GM18499 (cell line): ENCODE data around the gene TNFAIP8.

Experiments
- ATAC-seq: cut with Tn5 transposase; IDR thresholded peaks from one replicate; pipeline ENCODE4 v1.9.1; 2021; ENCODE audit warnings: moderate number of reproducible peaks; ENCODE audit not compliant: insufficient read depth, unreplicated experiment

TNFAIP8 gene

DNA sequence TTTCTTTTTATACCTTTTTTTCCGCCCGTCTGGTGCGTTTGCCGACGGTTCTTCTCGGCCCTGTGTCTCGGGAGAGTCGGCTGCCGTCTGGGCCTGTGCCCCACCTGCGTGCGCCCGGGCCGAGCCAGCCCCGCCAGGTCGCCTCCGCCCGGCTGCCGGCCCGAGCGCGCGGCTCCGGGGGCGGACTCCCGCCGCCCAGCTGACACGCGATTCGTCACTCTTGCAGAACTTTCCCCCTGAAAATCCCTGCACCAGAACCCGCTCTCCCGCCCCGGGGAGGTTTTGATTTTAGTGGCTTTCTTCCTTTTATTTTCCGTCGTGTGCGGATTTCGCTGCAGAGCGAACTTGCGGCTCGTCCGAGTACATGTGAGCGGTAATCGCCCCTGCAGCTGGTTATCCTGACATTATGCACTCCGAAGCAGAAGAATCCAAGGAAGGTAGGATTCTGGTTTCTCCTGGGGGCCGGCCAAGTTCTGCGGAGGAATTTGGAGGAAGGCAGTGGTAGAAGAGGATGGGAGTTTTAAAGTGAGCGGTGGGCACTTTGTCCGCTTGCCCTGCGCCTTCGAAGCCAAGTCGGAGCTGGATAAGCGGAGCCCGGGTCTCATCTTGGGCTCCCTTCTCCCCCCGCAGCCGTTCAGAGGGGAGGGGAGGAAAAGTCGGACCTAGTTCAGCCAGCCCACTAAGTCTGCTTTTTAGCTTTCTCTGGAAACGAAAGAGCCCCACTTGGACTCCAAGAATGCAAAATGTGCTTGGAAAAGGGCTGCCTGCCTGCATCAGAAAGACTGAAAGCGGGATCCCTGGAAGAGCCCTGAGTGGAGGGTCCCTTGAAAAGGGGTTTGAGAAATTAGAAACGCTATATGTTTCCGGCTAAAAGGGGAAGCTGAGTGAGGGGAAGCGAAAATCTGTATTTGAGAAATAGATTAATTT lies at the start of gene TNFAIP8:
TSS of gene TNFAIP8 (plus strand) at position 335 of the 927 bp plus-strand sequence. CDS start at position 407, 72 bp downstream.
- no peak for ATAC-seq

DNA sequence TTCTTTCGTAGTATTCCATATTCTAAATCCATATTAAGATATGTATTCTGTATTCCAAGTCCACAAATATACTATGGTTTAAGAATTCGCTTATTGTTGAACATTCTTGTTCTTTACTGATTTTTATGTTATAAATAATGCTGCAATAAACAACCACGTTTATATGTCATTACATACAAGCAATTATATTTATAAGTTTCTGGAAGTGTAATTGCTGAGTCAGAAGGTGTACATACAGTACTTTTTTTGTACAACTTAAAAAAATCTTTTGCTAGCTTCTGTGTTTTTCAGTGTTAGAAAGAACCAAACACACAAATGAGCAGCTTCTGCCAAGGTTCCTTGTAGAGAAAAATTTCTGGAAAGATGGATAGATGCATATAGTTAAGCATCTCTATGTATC lies 48.6 kb upstream of the TNFAIP8 start:
- no peak for ATAC-seq

DNA sequence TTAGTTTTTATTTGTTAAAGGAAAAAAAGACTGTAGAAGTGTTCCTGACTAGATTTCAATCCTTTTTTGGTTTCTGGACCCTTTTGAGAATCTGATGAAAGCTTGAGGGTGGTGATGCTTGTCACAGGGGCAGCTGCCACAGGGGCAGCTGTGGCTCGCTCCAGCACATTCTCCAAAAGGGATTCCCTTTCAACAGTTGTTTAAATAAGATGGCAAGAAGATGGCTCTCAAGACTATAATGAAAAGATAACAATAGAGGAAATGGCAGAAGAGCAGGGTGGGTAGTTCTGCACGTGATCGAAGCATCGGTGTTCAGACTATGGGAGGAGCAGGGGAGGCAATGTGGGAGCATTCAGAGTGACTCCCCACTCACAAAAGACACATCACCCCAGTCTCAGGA lies 46.5 kb upstream of the TNFAIP8 start:
- no peak for ATAC-seq

DNA sequence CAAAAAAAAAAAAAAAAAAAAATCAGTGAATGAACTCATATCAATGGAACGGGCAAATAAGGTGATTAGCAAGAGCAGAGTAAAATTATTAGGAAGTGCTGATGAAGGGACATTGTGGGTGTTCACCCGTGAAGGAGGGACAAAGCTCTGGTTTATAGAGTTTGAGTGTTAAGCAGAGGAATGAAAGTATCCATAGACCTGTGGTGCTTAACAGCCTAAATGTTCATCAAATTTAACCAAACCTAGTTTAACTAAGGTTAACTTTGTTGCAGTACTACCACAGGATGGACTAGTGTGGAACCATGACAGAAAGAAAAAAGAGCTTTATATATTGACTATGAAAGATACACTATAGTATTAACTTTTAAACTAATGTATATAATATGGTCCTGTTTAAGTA lies 44.1 kb upstream of the TNFAIP8 start:
- no peak for ATAC-seq

DNA sequence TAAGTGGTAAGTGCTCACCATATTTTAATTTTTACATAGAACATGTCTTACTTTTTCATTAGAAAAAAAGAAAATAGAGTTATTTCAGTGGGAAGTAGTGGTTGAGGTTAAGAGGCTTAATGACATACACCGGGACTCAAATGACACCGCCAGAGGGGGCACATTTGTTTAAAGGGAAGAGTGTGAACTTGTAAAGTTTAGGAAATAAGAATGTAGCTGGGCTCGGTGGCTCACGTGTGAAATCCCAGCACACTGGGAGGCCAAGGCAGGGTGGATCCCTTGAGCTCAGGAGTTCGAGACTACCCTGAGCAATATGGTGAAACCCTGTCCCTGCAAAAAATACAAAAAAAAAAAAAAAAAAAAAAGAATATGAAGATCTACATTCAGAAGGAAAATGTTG lies 43.4 kb upstream of the TNFAIP8 start:
- no peak for ATAC-seq

DNA sequence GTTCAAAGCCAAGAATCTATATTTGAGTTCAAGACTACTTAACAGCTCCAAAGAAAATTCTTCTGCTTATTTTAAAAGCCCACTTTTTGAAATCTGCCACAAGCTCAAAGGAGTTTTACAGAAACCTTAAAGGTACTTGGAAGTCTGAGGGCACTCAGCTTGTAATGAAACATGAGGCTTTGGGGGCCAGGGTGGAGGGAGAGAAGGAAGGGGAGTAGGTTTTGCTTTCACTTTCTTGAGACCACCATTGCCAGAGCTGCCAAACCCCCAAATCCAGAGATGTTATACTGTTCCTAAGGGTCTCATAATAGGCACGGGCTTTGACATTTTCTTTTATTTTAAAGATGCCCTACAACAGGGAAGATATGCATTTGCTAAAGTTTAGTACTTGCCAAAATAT lies 42.6 kb upstream of the TNFAIP8 start:
- ATAC-seq = no peak

DNA sequence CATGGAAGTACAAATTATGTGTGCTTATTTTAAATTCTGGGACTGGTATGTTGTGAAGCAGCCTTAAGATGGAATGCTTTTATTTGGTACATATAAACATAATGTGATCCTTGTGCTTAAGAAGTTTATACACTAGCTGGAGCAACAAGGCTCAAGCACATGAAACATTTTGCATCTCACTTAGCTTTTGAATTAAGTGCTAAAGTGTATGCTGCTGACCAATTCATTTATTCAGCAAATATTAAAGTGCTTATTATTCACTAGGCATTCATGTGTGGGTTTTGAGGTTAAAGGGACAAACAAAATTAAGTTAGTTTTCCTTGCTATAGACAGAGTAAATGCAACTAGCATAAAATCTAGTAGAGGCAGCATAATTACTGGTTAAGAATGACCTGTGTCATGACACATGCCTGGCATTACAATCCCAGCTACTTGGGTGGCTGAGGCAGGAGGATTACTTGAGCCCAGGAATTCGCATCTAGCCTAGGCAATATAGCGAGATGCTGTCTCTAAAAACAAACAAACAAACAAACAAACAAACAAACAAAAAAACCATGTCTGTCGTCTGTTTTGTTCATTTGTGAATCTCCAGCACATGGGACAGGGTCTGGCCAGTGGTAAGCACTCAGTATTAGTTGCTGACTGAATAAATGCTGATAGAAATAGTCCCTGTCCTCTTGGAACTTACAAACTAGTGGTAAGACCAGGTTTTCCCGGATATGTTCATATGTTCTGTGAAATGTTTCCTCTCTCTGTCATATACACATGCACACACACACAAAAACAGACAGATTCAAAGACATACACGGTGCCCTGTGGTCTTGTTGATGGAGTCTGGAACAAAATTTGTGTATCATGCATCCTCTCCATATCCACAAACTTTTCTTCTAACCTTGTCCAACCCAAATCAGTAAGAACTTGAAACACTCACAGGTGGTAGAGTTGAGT lies 41.9 kb upstream of the TNFAIP8 start:
- ATAC-seq = no peak

DNA sequence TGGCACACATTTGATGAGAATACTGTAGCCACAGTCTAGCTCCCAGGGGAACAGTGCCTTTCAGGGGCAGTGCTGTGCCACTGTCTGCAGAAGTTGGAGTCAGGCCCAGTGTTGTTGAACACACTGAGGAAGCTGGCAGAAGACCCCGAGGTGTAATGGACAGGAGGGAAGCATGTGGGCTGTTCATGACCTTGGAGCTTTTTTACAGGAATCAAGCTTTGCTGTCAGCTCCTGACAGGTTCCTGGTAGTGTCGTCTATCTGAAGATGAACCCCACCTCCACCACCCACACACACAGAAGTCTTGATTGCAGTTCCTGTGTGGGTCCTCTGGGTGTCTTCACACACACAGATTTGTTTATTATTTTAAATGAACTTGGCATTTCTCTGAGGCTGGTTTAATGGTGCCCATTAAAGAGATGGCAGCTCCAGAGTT lies 40.3 kb upstream of the TNFAIP8 start:
- ATAC-seq = peak; percentile 56

DNA sequence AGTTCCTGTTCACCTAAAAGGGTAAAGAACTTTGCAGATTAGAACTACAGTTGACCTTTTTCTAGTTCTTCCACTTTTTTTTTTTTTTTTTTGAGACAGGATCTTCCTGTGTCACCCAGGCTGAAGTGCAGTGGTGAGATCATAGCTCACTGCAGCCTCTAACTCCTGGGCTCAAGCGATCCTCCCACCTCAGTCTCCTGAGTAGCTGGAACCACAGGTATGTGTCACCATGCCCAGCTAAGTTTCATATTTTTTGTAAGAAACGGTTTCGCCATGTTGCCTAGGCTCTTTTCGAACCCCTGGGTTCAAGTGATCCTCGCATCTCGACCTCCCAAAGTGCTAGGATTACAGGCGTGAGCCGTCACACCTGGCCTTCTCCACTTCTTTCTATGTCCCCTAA lies 39.7 kb upstream of the TNFAIP8 start:
- ATAC-seq = no peak

DNA sequence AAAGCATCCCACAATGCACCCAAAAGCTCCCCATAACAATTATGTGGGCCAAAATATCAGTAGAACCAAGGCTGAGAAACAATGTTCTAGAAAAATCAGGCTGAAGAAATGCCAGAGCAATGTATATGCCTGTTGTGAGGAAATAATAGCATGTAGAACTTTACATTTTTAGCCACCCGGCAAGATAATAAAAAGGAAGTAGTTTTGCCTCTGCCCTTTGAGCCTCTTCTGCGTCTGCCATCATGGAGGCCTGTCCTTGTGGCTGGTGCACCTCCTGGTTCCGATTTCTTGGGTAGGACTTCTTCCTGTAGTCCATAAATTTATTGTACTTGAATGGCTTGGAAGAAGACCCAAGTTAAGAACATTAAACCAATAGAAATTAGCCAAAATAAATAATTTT lies 38.9 kb upstream of the TNFAIP8 start:
- no peak for ATAC-seq

DNA sequence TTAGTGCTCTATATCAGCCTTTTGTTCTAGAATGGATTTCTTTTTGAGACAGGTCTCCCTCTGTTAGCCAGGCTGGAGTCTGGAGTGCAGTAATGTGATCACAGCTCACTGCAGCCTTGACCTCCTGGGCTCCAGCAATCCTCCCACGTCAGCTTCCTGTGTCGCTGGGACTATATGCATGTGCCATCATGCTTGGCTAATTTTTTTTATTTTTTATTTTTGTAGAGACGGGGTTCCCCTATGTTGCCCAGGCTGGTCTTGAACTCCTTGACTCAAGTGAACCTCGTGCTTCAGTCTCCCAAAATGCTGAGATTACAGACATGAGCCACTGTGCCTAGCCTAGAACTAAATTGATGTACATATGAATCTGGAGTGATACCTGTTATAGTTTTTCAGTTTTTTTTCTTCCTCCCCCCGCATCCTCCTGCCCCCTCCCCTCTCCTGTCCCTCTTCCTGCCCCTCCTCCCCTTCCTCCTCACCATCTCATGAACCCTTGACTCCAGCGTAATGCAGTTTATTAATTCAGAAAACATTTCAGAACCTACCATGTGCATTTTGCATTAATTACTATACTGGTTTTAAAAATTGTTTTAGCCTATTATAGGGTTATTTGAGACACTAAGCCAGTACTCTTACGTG lies 37.4 kb upstream of the TNFAIP8 start:
- ATAC-seq = no peak

DNA sequence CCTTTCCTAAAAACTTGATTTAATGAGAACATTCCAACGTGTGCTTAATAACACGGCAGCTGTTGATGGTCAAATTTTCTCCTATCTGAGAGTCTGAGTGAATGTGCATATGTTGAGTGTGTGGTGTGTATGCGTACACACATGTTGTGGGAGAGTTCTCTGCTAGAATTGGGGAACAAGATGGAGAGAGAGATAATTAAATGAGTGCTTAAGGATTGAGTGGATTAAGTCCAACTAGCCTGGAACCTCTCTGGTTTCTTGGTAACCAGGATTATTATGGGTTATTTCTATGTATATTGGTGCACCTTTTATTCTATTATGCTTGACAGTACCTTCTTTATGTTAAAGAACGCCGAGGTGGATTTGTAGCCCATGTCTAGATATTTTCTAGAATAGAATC lies 36.4 kb upstream of the TNFAIP8 start:
- ATAC-seq = no peak

DNA sequence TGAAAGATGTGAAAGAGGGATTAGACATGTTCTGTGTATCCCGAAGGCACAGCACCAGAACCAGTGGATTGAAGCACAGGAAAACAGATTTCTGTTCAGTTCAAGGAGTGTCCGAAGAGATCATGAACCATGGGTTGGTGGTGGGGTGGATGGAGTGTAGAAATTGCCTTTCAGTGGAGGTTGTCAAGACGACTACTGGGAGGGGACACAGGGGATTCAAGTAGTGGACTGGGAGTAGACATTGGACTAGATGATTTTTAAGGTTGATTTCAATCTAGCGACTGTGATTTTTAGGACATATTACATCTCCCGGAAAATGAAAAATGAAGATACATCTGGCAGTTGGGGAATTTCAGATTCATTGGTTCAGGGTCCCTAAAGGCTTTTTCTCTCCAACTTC lies 35.9 kb upstream of the TNFAIP8 start:
- ATAC-seq = no peak

DNA sequence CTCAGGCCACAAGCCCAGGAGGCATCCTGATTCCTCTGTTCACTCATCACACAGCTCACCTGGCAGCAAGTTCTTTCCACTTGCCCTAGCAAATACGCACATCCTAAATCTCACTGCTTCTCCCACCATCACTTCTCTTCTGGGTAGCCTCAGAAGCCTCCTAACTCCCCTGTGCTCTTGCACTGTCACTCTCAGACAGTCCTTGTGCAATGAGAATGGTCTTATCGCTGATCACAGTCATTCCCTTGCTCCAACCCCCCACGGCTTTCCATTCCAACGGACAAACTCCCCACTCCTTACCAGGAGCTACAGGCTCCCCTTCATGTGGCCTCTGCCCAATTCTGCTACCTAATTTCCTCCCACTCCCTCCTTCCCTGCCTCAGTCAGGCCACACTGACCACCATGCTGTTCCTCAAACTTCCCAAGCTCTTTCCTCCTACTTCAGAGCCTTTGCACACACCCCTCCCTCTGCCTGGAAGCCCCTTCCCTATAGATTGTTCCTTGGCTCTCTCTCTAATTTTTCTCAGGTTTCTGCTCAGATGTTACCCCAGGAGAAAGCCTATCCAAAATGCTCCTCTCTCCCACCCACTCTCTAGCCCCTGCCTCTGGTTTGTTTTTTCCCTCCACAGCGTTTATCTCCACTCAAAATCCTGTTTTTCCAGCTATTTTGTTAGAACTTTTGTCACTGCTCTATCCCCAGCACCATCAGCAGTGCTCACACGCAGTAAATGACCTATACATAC lies 34.1 kb upstream of the TNFAIP8 start:
- ATAC-seq = no peak

DNA sequence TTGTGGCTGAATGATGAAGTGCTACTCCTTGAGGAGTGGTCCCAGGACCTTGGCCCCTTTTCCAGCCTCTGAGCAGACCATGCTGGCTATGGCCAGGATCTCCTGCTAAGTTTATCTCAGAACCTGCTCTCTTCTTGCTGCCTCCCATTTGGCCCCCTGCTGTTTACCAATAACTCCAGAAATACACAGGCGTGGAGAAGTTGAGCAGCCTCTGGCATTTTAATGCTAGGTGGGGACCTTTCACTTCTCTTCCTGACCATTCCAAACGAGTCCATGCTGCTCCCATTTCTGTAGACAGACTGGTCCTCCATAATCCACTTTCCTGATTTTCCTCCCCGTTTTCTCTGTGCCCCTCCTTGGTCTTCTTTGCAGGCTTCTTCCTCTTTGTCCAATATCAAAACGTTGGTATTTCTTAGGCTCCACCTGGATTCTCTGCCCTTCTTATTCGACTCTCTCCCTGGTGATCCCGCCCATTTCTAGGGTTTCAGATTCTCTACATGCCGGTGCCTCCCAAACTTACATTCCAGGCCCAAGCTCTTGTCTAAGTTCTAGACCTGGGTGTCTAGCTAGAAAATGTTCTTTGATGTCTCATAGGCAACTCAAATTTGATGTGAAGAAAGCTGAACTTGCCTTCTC lies 33.4 kb upstream of the TNFAIP8 start:
- ATAC-seq = no peak

DNA sequence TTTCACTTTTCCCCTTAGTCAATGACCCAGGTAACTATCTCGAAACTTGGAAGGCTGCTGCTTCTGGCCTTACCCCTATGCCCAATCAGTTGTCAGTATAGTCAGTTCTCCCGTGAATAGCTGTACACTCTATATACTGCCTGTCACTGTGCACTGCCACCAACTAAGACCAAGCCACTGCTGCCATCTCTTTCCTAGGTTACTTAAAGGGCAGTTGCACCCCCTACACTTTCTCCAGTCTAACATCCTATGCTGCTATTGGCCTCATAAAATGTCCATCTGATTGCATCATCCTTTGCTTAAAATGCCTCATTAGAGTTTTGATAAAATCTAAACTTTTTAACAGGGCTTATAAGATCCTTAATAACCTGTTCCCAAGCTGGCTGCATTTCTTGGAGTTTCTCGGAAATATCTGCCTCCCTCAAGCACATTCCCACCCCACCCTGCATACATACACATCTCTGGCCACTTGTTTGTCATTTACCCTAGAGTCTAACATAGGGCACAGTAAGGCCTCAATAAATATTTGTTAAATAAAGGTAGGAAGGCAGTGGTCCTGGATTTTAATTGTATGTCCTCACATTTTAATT lies 32.8 kb upstream of the TNFAIP8 start:
- no peak for ATAC-seq

DNA sequence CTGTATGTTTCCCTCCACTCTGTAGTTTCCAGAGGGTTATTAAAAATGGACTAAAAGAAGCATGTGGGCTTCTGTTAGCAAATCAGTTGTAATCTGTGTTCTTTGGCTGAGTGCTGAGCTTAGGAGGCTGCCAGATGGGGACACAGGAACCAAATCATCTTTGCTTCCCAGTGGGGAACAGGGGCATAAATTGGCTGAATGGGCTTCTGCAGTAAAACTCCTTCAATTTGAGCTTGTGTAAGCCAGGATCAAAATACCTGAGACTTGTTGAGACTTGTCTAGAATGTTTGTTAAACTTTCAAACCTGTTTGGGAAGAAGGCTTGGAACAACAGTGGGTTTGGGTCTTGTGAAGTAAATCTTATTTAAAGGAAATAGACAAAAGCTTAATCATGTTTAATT lies 32.2 kb upstream of the TNFAIP8 start:
- ATAC-seq = no peak

DNA sequence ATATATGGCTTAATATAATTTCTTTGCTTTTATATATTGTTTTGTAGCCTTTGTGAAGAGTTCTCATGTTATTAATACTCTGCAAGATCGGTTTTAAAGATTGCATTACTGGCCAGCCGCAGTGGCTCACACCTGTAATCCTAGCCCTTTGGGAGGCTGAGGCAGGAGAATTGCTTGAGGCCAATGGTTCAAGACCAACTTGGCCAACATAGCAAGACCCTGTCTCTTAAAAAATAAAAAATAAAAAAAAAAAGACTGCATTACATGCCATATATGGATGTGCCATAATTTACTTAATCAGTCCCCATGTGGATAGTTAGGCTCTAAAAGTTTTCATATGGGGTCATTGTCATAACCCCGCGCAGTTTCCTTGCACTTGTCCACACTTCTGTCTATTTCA lies 31.0 kb upstream of the TNFAIP8 start:
- ATAC-seq = no peak

DNA sequence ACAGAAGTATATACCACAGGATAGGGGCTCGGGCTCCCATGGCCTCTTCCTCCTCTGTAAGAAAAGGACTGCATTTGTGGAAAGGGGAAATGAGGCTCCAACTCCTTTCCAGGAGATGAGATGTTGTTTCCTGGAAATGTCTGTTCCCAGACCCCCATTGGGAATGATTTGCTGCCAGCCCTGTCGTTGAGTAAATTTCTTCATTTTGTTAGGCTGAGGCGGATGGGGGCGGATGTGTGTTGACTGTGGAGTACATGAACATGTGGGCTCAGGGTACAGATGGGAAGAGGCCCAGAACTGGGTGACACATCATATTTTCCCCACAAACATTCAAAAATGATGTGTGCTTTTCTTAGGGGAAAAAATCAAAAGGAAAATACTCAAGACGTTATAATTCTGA lies 28.8 kb upstream of the TNFAIP8 start:
- no peak for ATAC-seq
